ENCODE results near the gene PC.
A peak's percentile ranks its signal among the peaks of the same experiment; 100 is the strongest.

PC gene

GRCh38 chr11:66856496-66857233 lies 101.5 kb downstream of the PC start, which contains the start of gene LRFN4:
LRFN4 (plus strand) TSS chr11:66857064; CDS start chr11:66857745, 681 bp downstream.
- no peak for TF ChIP-seq CTCF (IDR thresholded peaks at IDR 0.05; ENCODE audit: low read depth, low read length)
- peak within 1 kb of the TSS; percentile 72 for H3K4me3 ChIP-seq (ENCODE audit: low read depth, low read length)

GRCh38 chr11:66855574-66856495 lies 102.3 kb downstream of the PC start:
- no peak for TF ChIP-seq CTCF (IDR thresholded peaks at IDR 0.05; ENCODE audit: low read depth, low read length)
- H3K4me3 ChIP-seq (ENCODE audit: low read depth, low read length) = peak overlapping the region; percentile 72

DNA sequence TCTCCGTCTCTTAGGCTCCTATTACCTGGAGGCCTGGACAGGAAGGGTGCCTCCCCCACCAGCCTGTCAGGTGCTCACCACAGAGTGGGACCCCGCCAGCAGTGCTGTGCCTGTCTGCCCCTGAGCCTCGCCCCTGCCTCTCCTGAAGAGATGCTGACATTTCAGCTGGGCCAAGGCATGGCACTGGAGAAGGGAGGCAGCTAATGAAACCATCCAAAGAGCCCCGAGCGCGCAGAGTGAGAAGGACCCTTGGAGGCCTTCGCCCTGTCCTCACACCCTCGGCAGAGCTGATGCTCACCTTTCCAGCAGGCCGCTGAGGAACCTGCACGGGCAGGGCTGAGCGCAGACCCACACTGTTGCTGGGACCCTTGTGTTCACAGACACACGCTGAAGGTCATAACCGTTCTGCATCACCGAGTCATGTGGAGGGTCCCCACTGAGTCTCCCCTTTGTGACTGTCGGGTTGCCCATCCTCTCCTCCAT lies 103.4 kb downstream of the PC start:
- H3K4me3 ChIP-seq (ENCODE audit: low read depth, low read length) = no peak overlapping the region
- TF ChIP-seq CTCF (IDR thresholded peaks at IDR 0.05; ENCODE audit: low read depth, low read length) = no peak

DNA sequence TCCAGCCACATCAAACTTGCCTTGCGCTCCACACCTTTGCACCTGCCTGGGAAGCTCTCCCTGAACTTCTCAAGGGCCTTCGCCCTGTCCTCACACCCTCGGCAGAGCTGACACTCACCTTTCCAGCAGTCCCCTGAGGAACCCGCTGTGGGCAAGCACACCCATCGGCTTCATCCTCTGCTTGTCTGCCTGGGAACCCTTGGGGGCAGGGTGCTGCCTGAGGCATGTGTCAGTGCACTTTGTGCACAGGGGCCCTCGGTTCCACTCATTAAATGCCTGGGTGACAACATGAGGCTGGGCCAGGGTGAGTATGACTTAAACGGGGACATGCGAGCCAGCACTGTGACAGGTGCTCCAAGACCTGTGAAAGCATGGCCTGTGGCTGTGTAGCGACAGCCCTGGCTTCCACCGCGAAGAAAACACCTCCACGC lies 103.9 kb downstream of the PC start:
- TF ChIP-seq CTCF (IDR thresholded peaks at IDR 0.05; ENCODE audit: low read depth, low read length) = no peak
- no peak overlapping the region for H3K4me3 ChIP-seq (ENCODE audit: low read depth, low read length)

GRCh38 chr11:66853242-66854229 lies 104.6 kb downstream of the PC start:
- H3K4me3 ChIP-seq (ENCODE audit: low read depth, low read length) = no peak overlapping the region
- no peak for TF ChIP-seq CTCF (IDR thresholded peaks at IDR 0.05; ENCODE audit: low read depth, low read length)

GRCh38 chr11:66852466-66853241 lies 105.5 kb downstream of the PC start:
- H3K4me3 ChIP-seq (ENCODE audit: low read depth, low read length) = no peak overlapping the region
- TF ChIP-seq CTCF (IDR thresholded peaks at IDR 0.05; ENCODE audit: low read depth, low read length) = no peak

Data from WI38 (cell line).